ENCODE results near the gene MYL7. TPM values are rescaled to one million over a fixed set of nuclear protein-coding genes. Genes with fewer than 3 reads are reported as not detected.

The MYL7 gene
- total RNA-seq, 1 donor from 2014 or later, result 1.6 TPM

DNA sequence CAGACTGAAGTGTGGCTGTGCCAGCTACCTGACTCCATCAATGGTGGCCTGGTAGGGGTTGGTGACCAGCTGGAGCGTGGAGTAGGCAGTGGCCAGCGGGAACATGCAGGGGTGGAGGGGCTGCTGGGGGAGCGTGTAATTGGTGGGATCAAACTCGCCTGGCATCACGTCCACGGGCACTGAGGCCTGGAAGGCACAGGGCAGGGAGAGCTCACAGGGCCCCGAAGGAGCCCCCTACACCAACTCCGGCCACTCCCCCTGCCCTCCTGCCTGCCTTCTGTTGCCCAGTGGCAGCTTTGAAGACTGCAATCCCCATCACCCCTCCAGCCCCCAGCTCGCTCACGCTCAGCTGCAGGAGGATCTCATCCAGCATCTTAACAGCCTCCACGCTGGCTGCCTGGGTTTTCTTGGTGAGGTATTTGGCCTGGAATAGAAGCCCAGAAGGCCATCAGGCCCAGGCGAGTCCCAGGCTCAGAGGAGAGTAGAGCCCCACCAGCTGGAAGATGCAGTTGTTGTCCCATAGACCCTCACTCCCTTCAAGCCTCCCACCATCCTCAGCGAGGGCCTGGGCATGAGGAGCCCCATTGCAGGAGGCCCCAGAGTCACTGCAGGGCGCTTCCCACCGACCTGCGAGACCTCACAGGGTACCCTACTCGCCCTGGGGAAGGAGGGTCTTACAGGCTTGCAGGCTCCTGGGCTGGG lies 24.9 kb downstream of the MYL7 start:
- FAIRE-seq, result no peak
- no peak for DNase-seq (ENCODE audit: low spot score in 2 of 2)

DNA sequence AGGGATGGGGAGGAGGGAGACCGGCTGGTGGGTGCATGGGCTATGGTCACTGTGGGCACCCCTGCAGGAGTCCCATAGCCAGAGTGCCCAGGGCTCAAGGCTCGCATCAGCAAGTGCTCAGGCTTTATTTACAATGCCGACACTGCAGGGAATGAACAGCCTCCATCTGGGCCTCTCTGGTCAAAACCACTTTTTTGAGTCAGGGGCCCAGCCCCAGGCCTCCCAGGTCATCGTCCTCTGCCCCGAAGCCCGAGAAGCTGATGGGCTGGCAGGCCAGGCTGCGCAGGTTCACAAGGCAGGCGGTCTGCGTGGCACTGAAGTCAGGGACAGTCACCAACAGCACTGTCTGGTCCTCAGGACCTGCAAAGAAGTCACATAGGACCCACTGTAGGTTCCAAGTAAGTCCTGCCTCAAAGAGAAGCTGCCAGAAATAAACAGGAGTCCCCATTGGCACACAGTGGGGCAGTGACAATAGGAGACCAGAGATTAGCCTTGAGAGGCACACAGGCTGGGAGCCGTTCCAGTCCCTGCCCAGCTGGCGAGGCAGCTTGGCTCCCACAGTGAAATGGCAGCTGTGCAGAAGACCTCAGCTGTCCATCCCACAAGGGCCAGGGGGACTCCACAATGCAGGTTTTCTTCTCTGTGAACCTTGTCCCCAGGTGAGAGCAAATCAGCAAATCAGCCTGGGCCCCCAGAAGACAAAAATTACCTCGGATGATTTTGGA lies 26.4 kb downstream of the MYL7 start:
- DNase-seq (ENCODE audit: low spot score in 2 of 2) (peak; percentile 84 to 88), FAIRE-seq (no peak)

DNA sequence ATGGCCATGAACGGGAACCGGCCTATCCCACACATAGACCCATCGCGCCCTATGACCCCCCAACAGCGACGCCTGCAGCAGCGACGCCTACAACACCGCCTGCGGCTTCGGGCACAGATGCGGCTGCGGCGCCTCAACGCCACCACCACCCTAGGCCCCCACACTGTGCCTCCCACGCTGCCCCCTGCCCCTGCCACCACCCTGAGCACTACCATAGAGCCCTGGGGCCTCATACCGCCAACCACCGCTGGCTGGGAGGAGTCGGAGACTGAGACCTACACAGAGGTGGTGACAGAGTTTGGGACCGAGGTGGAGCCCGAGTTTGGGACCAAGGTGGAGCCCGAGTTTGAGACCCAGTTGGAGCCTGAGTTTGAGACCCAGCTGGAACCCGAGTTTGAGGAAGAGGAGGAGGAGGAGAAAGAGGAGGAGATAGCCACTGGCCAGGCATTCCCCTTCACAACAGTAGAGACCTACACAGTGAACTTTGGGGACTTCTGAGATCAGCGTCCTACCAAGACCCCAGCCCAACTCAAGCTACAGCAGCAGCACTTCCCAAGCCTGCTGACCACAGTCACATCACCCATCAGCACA lies 27.3 kb downstream of the MYL7 start:
- FAIRE-seq, result no peak
- DNase-seq (ENCODE audit: low spot score in 2 of 2), result no peak

DNA sequence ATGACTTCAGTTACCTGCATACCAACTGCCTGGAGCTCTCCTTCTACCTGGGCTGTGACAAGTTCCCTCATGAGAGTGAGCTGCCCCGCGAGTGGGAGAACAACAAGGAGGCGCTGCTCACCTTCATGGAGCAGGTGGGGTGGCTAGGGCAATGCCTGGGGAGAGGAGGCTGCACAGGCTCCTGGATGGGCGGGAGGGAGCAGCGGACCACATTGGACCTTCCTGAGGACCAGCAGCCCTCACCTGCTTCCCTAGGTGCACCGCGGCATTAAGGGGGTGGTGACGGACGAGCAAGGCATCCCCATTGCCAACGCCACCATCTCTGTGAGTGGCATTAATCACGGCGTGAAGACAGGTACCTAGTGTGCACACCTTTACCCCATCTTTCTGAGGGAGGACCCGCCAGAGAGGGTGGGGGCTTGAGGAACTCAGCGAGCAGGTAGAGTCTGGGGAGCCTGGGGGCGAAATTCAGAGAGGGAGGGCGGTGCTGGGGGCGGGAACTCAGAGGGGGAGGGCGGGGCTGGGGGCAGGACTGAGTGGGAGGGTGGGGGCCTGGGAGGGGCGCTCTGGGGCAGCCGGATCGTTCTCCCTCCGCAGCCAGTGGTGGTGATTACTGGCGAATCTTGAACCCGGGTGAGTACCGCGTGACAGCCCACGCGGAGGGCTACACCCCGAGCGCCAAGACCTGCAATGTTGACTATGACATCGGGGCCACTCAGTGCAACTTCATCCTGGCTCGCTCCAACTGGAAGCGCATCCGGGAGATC lies 28.0 kb downstream of the MYL7 start:
- no peak for DNase-seq (ENCODE audit: low spot score in 2 of 2)
- no peak for FAIRE-seq

DNA sequence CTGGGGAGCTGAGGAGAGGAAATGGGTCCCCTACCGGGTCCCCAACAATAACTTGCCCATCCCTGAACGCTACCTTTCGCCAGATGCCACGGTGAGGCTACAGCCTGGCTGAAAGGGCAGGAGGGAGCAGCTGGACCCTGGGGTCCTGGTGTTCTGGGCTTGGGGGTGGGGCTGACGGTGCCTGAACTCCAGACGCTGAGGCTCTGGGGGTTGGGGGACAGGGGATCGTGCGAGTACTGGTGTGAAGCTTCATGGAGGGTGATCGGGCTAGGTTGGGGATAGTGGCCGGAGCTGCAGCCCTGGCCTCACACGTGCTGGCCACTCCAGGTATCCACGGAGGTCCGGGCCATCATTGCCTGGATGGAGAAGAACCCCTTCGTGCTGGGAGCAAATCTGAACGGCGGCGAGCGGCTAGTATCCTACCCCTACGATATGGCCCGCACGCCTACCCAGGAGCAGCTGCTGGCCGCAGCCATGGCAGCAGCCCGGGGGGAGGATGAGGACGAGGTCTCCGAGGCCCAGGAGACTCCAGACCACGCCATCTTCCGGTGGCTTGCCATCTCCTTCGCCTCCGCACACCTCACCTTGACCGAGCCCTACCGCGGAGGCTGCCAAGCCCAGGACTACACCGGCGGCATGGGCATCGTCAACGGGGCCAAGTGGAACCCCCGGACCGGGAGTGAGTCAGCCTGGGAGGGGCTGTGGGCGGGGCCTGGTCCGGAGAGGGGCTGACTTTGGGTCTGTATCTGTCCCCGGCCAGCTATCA lies 28.7 kb downstream of the MYL7 start:
- FAIRE-seq (no peak), DNase-seq (ENCODE audit: low spot score in 2 of 2) (no peak)

DNA sequence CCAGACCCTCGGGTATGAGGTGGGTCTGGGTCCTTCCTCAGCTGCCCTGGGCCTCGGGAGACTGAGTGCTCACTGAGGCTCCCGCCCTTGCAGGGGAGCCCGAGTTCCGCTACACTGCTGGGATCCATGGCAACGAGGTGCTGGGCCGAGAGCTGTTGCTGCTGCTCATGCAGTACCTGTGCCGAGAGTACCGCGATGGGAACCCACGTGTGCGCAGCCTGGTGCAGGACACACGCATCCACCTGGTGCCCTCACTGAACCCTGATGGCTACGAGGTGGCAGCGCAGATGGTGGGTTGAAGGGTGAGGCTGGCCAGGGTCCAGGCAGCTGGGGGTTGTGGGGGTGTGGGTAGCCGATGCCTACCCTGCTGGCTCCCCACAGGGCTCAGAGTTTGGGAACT lies 29.4 kb downstream of the MYL7 start:
- no peak for FAIRE-seq
- no peak for DNase-seq (ENCODE audit: low spot score in 2 of 2)

DNA sequence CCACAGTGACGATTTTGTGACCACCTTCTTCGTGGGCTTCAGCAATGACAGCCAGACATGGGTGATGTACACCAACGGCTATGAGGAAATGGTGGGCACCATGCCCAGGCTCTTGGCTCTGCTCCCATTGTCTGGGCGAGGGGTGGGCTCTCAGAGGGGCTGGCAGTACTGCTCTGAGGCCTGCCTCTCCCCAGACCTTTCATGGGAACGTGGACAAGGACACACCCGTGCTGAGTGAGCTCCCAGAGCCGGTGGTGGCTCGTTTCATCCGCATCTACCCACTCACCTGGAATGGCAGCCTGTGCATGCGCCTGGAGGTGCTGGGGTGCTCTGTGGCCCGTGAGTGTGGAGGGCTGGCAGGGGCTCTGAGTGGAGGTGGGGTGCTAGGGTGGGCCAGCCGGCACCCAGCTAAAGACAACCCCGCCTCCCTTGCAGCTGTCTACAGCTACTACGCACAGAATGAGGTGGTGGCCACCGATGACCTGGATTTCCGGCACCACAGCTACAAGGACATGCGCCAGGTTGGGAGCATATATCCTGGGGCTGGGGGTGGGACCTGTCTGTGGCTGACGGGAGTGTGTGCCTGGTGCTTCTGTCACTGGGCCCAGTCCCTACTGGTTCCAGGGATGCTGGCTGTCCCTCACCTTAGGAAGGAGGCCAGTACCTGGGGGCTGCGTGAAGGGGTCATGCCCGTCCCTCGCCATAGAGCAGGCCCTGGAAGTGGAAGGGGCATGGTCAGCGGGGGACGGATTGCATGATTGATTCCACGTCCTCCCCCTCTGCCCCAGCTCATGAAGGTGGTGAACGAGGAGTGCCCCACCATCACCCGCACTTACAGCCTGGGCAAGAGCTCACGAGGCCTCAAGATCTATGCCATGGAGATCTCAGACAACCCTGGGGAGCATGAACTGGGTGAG lies 30.2 kb downstream of the MYL7 start:
- DNase-seq (ENCODE audit: low spot score in 2 of 2) (no peak), FAIRE-seq (no peak)

DNA sequence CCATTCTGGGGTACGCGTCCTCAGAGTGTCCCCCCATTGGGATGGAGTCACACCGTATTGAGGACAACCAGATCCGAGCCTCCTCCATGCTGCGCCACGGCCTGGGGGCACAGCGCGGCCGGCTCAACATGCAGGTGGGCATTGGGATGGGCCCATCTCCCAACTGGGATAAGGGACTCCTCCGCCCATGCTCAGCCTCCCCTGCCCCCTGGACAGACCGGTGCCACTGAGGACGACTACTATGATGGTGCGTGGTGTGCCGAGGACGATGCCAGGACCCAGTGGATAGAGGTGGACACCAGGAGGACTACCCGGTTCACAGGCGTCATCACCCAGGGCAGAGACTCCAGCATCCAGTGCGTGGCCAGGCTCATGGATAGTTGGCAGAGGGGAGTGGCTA lies 31.1 kb downstream of the MYL7 start:
- DNase-seq (ENCODE audit: low spot score in 2 of 2) (no peak), FAIRE-seq (no peak)

DNA sequence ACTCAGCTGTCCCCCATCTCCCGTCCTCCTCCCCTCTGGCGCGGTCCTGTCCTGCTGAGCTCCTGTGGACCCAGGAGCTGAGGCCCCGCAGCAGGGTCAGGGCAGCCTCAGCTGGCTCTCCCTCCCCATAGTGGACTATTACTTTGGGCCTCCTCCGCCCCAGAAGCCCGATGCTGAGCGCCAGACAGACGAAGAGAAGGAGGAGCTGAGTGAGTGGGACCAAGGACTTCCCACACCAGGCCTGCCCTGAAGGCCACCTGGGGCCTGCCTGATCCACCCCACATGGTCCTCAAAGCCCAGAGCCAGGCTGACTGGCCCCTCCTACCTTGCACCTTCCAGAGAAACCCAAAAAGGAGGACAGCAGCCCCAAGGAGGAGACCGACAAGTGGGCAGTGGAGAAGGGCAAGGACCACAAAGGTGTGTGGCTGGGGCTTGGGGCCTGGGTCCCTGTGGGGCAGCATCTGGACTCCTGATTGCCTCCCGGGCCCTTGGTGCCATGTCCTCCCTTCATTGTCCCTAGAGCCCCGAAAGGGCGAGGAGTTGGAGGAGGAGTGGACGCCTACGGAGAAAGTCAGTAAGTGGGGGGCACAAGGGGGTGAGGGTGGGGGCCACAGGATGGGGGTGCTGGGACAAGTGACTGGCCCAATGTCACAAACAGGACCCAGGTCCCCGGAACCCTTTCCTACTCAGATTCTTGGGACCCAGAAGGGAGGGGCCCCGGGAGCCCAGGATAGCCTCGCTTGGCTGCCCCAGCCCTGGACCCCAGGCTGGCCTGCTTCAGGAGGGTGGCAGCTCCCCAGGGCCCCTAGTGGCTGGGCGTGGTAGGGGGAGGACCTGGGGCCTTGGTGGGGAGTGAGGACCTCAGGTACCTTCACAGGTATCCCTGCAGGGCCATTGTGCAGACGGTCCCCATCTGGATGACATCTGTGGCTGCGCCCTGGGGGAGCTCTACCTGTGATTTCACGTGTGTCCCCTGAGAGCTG lies 32.1 kb downstream of the MYL7 start:
- FAIRE-seq (no peak), DNase-seq (ENCODE audit: low spot score in 2 of 2) (no peak)

DNA sequence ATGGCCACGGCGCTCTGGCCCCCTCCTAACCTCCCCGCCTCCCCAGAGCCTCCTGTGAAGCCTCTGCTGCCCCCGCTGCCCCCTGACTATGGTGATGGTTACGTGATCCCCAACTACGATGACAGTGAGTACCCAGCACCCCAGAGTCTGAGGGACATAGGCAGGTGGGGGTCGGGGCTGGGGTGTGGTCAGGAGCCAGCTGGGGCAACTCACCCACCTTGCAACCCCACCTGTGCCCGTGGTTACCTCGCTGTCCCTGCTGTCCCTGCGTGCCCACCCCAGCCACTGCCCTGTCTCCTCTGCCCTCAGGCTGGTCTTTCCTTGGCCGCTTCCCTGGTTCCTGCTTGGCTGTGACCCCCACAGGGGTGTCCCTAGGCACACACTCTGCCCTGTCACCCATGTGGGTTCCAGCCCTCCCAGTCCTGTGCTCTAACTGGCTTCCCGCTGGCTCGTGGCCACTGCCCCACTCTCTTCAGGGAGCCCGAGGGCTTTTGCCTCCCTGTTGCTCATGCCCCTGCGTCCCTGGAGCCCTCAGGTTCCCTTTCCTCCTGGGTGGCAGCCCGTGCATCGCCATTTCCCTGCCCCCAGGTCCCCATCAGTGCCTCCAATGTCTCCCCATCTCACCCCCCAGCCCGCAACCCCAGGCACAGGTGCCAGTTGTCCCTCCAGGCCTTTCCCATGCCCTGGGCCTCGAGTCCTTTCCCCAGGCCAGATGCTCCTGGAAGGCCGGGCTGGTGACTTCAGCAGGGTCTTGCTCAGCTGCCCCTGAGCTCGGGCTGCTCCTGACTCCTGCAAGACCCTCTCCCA lies 33.0 kb downstream of the MYL7 start:
- DNase-seq (ENCODE audit: low spot score in 2 of 2), result no peak
- no peak for FAIRE-seq

DNA sequence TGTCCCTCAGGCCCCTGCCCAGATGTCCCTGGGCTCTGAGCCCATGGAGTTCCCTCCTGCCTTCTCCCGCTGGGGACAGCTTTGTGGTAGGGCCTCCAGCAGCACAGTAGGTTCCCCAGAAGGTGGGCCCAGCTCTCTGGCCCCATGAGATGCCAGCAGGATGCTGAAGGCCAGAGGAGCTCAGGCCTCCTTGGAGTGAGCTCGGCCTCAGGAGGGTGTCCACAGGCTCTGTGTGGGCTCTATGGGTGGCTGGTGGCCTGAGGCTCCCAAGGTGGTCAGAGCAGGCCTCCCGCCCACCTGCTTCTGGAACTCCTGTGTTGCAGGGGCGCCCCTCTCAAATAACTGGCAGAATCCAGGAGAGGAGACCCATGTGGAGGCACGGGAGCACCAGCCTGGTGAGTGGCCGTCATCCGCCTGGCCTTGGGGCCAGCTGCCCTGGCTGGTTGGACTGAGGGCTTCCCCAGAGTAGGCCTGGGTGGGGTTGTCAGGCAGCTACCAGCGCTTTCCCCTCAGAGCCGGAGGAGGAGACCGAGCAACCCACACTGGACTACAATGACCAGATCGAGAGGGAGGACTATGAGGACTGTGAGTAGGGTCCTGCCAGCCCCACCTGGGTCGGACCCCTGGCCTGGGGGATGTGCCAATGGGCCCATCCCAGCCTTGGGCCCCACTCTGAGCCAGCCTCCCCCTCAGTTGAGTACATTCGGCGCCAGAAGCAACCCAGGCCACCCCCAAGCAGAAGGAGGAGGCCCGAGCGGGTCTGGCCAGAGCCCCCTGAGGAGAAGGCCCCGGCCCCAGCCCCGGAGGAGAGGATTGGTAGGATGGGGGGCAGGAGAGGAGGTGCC lies 33.8 kb downstream of the MYL7 start:
- FAIRE-seq, result no peak

DNA sequence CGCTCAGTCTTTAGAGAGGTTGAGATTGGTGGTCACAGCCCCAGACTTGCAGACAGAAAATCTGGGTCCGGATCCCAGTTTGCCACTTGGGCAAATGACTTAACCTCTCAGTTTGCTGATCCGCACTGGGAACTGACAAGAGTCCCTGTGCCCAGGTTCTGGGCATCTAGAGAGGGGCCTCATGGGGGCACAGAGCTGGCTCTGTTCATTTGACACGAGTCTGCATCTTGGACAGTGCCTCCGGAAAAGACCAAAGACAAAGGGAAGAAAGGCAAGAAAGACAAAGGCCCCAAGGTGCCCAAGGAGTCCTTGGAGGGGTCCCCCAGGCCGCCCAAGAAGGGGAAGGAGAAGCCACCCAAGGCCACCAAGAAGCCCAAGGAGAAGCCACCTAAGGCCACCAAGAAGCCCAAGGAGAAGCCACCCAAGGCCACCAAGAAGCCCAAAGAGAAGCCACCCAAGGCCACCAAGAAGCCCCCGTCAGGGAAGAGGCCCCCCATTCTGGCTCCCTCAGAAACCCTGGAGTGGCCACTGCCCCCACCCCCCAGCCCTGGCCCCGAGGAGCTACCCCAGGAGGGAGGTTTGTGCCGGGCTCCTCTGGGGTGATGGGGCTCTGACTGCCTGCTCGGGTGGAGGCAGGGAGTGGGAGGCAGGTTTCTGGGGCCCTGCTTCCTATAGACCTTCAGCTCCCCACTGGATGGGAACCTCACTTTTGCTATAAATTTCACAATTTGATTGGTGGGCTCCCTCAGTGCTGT lies 34.6 kb downstream of the MYL7 start:
- FAIRE-seq (no peak), DNase-seq (ENCODE audit: low spot score in 2 of 2) (no peak)

More for the DNA sequence above, 33.8 kb downstream of the MYL7 start:
- no peak for DNase-seq (ENCODE audit: low spot score in 2 of 2)

DNA sequence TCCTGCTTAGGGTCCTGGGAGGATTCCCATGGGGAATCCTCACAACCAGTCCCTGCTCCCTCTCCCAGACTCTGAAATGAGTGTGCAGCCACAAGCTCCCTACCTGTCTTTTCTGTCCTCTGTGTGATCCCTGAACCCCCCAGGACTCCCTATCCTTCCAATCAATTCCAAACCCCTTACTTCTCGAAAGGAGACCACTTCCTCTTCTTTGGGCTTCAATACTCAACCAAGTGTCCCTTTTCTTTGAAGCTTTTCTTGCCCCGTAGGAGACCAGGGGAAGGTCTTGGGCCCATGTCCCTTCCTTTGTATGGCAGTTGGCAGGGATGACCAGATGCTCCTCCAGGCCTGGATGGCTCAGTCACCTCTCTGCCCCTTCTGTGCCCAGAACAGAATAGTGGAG lies 35.3 kb downstream of the MYL7 start:
- DNase-seq (ENCODE audit: low spot score in 2 of 2) (no peak), FAIRE-seq (no peak)

DNA sequence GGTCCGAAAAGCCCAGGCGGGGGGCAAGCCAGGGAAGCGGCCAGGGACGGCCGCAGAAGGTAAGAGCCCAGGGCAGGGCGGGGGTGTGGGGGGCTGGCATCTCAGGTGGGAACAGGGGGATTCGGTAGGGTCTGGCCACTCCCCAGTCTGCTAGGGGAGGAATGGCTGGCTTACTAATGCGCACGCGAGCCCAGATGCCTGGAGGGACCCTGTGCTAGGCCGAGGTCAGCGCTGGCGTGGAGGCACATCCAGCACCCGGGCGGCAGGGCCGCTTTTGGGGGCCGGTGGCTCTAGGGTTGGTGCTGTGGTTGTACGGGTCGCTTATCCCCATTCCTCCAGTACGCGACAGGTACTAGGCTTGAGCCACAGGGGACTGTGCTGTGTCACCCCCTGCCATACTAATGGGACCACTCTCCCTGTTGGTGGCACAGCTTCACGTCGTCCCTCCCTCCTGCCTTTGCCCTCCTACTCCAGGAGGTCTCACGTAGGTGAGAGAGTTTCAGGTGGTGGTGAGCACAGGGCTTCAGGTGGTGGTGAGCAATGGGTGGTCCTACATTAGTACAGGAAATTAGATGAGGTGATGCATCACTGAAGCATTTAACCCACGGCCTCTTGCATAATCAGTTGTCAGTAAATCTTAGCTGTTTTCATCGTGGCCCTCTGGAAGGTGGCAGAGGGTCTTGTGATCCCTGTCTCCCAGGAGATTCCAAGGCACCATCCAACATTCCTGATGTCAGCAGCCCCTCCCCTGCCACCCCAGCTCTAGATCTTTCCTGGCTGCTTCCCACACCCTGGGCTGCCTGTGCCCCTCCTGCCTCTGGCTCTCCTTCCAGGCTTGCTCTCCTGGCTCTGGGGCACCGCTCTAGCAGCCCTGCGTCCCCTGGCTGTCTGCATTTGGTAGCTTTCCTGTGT lies 36.0 kb downstream of the MYL7 start:
- DNase-seq (ENCODE audit: low spot score in 2 of 2), result peak; percentile 62 to 66
- no peak for FAIRE-seq
